MCF 10A (cell line): ENCODE results near the gene RAX2. TPM values are rescaled to one million over a fixed set of nuclear protein-coding genes. Genes with fewer than 3 reads are reported as not detected.

Source experiments
- BruUV-seq: library from RNA; stranded (reverse); fragments of 400-500 nt; replicated peaks from 2 replicates; lab custom pipeline; 2021; lab: Mats Ljungman, UMichigan
- CTCF ChIA-PET: fragments of 300-600 bp; sonication (Branson Sonifier 250); formaldehyde crosslinking; extraction: SDS; loops from one replicate; lab custom pipeline; 2021; ENCODE audit warnings: antibody characterized with exemption, inconsistent platforms; lab: Yijun Ruan, JAX
- POLR2A ChIA-PET: fragments of 300-600, 350-650 bp; sonication (Branson Sonifier 250); formaldehyde crosslinking; extraction: SDS; loops from one replicate; lab custom pipeline; 2020; ENCODE audit warnings: antibody characterized with exemption, inconsistent platforms; lab: Yijun Ruan, JAX
- DNase-seq: peaks from one replicate; pipeline ENCODE4 v3.0.0-alpha.2; 2018; ENCODE audit not compliant: unreplicated experiment
- H3K27ac Mint-ChIP-seq: one replicate; pipeline ENCODE4 v1.8.0; 2022; ENCODE audit warnings: mild to moderate bottlenecking, low read depth, mixed read lengths; ENCODE audit not compliant: unreplicated experiment
- H3K27me3 Mint-ChIP-seq: one replicate; pipeline ENCODE4 v1.8.0; 2022; ENCODE audit warnings: mixed read lengths; ENCODE audit not compliant: insufficient read depth, unreplicated experiment
- H3K36me3 Mint-ChIP-seq: one replicate; pipeline ENCODE4 v1.8.0; 2022; ENCODE audit warnings: mild to moderate bottlenecking, moderate library complexity, mixed read lengths; ENCODE audit not compliant: insufficient read depth, unreplicated experiment
- H3K4me1 Mint-ChIP-seq: one replicate; pipeline ENCODE4 v1.8.0; 2022; ENCODE audit warnings: mixed read lengths; ENCODE audit not compliant: insufficient read depth, unreplicated experiment
- H3K4me3 Mint-ChIP-seq: one replicate; pipeline ENCODE4 v1.8.0; 2022; ENCODE audit warnings: mild to moderate bottlenecking, moderate library complexity, mixed read lengths; ENCODE audit not compliant: unreplicated experiment
- H3K9me3 Mint-ChIP-seq: one replicate; pipeline ENCODE4 v1.8.0; 2022; ENCODE audit warnings: mixed read lengths; ENCODE audit not compliant: unreplicated experiment
- CTCF ChIP-seq: fragments of 200-600 bp; IDR thresholded peaks from one replicate; pipeline ENCODE4 v1.8.0; 2022; ENCODE audit warnings: antibody characterized with exemption, mild to moderate bottlenecking; ENCODE audit not compliant: unreplicated experiment
- intact Hi-C: fragments of 100-400 bp; cut with micrococcal nuclease; formaldehyde crosslinking; loops from 2 replicates; pipeline ENCODE4 v1.14.1; 2022
- total RNA-seq: library from RNA; stranded (reverse); gene quantifications from 2 replicates; pipeline ENCODE4 v1.2.3, GENCODE V29; 2022

RAX2 gene
- total RNA-seq, 1 experiment from 2014 or later: not detected

DNA sequence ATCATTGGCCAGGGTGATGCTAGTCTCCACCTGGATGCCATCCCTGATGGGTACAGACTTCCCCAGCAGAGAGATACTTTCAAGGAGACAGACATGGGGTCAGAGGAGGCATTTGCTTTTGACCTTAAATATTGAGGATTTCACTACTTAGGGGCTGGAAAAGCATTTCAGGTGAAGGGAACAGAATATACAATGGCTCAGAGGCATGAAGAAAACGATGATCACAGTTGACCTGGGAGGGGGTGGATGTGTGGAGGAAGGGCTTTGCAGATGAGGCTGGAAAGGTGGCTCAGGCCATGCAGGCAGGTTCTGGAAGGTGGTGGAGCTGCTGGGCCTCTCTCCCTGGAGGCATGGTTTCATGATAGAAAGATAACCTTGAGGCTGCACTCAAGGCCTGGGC is 10.3 kb upstream of the RAX2 start:
- H3K4me3 Mint-ChIP-seq: no peak overlapping the region
- peaks cover 12% of the 10 kb centered on the region for H3K27me3 Mint-ChIP-seq
- peaks cover 16% of the 10 kb centered on the region for H3K9me3 Mint-ChIP-seq
- no peaks in the 10 kb centered on the region for H3K36me3 Mint-ChIP-seq
- CTCF ChIA-PET: no interaction called here
- H3K4me1 Mint-ChIP-seq: no peaks in the 10 kb centered on the region
- DNase-seq: no peak
- TF ChIP-seq CTCF: no peak
- intact Hi-C loops: no loop called here
- H3K27ac Mint-ChIP-seq: no peak overlapping the region
- BruUV-seq: no TSS peak
- POLR2A ChIA-PET: no interaction called here

DNA sequence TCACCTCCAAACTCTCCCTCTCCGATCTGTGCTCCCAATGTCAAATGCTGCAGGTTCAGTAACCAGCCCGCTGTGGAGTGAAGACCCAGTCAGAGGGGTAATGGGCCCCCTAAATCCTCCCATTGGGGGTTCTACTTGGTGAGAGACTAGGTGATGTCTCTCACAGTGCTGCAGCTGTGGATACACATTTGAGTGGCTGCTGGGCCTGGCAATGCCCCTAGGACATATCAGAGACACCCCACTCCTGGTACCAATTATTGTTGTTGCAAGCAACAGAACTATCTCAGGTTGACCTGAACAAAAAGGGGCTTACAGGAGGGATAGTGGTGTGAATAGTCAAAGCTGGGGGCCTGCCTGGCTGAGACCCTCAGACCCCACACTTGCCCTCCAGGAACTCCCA is 9.6 kb upstream of the RAX2 start:
- no peak overlapping the region for H3K27ac Mint-ChIP-seq
- no peaks in the 10 kb centered on the region for H3K36me3 Mint-ChIP-seq
- no TSS peak for BruUV-seq
- H3K4me3 Mint-ChIP-seq: no peak overlapping the region
- DNase-seq: no peak
- intact Hi-C loops: no loop called here
- no peak for TF ChIP-seq CTCF
- H3K4me1 Mint-ChIP-seq: no peaks in the 10 kb centered on the region
- CTCF ChIA-PET: no interaction called here
- H3K9me3 Mint-ChIP-seq: peaks cover 19% of the 10 kb centered on the region
- H3K27me3 Mint-ChIP-seq: peaks cover 12% of the 10 kb centered on the region
- POLR2A ChIA-PET: no interaction called here

- no peak overlapping the region for H3K4me3 Mint-ChIP-seq
- H3K27me3 Mint-ChIP-seq: peaks cover 12% of the 10 kb centered on the region
- H3K4me1 Mint-ChIP-seq: no peaks in the 10 kb centered on the region
- ChIA-PET CTCF (no interaction called here), POLR2A (no interaction called here)
- DNase-seq: no peak
- peaks cover 25% of the 10 kb centered on the region for H3K9me3 Mint-ChIP-seq
- H3K36me3 Mint-ChIP-seq: no peaks in the 10 kb centered on the region
- TF ChIP-seq CTCF: no peak
- BruUV-seq: no TSS peak
- no peak overlapping the region for H3K27ac Mint-ChIP-seq
- intact Hi-C loops: no loop called here
Observed at GRCh38 chr19:3780786-3781304, 8.8 kb upstream of the RAX2 start.

DNA sequence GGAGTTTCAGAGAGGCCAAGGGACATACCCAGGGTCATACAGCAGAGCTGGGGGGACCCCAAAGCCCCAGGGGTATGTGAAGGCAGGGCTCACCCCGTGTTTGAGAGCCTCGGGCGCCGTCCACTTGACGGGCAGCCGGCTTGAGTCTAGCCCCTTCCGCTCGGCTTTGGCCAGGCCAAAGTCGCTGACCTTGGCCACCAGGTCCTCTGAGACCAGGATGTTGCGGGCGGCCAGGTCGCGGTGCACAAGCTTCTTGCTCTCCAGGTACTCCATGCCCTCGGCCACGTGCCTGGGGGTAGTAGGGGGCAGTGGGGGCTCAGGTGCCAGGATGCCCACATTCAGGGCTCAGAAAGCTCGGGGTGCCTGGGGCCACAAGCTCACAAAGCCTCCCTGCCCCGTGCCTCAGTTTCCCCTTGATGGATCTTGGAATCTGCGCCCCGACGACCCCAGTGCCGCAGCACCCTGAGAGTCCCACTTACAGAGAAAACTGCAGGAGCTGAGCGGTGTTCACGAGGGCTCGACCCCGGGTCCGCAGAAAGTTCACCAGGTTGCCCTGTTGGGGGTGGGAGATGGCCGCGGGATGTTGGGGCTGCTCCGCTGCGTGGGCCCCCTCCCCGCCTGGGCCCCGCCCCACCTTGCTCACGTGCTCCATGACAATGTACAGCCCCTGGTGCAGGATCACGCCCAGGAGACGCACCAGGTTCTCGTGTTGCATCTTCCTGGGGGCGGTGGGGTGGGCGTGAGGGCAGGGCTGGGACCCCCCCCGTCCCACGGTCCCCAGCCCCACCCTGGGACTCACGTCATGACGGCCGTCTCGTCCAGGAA is 7.1 kb upstream of the RAX2 start:
- Mint-ChIP-seq H3K4me1 (no peaks in the 10 kb centered on the region), H3K27me3 (peaks cover 1% of the 10 kb centered on the region), H3K27ac (no peak overlapping the region), H3K4me3 (no peak overlapping the region), H3K9me3 (peaks cover 25% of the 10 kb centered on the region), H3K36me3 (no peaks in the 10 kb centered on the region)
- POLR2A ChIA-PET: interaction anchor here (0.5 kb wide), 2 partner anchors 50 to 101 kb away, joined by 3 to 4 read pairs; partner anchors contain the start of gene ATCAY
- no peak for TF ChIP-seq CTCF
- no TSS peak for BruUV-seq
- CTCF ChIA-PET: no interaction called here
- intact Hi-C loops: no loop called here
- no peak for DNase-seq
